Keratinocyte (primary cell): ENCODE data around the gene TP53TG3E. TPM values are rescaled to one million over a fixed set of nuclear protein-coding genes. Genes with fewer than 3 reads are reported as not detected.
"Not testable (repeated sequence)": the region's sequence is repeated elsewhere in the genome, so short reads cannot be mapped to it uniquely, and the experiment has no call there.

Source experiments
- DNase-seq: peaks from one replicate; pipeline ENCODE4 v3.0.0-alpha.2; 2011; ENCODE audit warnings: low read depth, missing footprints, low spot score
- FAIRE-seq: peaks from 2 replicates; lab custom pipeline; 2011; peaks lifted over from hg19 to GRCh38; lab: Jason Lieb, UNC
- H2AFZ ChIP-seq: 2 replicates; pipeline ENCODE4 v1.6.0; 2012; ENCODE audit warnings: low read length, control low read depth, inconsistent platforms; ENCODE audit not compliant: control insufficient read depth
- H3K27ac ChIP-seq: 2 replicates; pipeline ENCODE4 v1.5.1; 2011; ENCODE audit warnings: low read length; ENCODE audit not compliant: control insufficient read depth, insufficient read depth
- H3K27me3 ChIP-seq: 3 replicates; pipeline ENCODE4 v1.6.0; 2011; ENCODE audit warnings: low read length; ENCODE audit not compliant: control insufficient read depth, insufficient read depth; ENCODE audit errors: extremely low read depth
- H3K36me3 ChIP-seq, 2 experiments: 2 replicates in 1 of 2; 3 replicates in 1 of 2; pipeline ENCODE4 v1.5.1; 2011; ENCODE audit warnings: low read length in 2 of 2, mild to moderate bottlenecking in 1 of 2; ENCODE audit not compliant: control insufficient read depth in 2 of 2, insufficient read depth in 2 of 2; ENCODE audit errors: extremely low read depth in 1 of 2
- H3K4me1 ChIP-seq: 3 replicates; pipeline ENCODE4 v1.5.1; 2011; ENCODE audit warnings: low read length; ENCODE audit not compliant: control insufficient read depth, insufficient read depth; ENCODE audit errors: extremely low read depth
- H3K4me2 ChIP-seq: 3 replicates; pipeline ENCODE4 v1.6.0; 2011; ENCODE audit warnings: low read depth, low read length; ENCODE audit not compliant: control insufficient read depth, insufficient read depth; ENCODE audit errors: extremely low read depth
- H3K4me3 ChIP-seq, 3 experiments: fragments of 200-600 bp in 1 of 3; sonication (generic) in 1 of 3; 2 replicates in 2 of 3; 3 replicates in 1 of 3; pipeline ENCODE4 v1.5.1; 2011 to 2016; ENCODE audit warnings: low read length in 3 of 3, mild to moderate bottlenecking in 3 of 3, control low read depth in 2 of 3, inconsistent platforms in 1 of 3, low read depth in 1 of 3, mixed read lengths in 1 of 3, mixed run types in 1 of 3, moderate library complexity in 1 of 3; ENCODE audit not compliant: control insufficient read depth in 2 of 3, insufficient read depth in 2 of 3; ENCODE audit errors: extremely low read depth in 1 of 3
- H3K79me2 ChIP-seq: 2 replicates; pipeline ENCODE4 v1.6.0; 2012; ENCODE audit warnings: low read length; ENCODE audit not compliant: control insufficient read depth, insufficient read depth
- H3K9ac ChIP-seq: 3 replicates; pipeline ENCODE4 v1.6.0; 2011; ENCODE audit warnings: low read length; ENCODE audit not compliant: control insufficient read depth, insufficient read depth; ENCODE audit errors: extremely low read depth
- H3K9me1 ChIP-seq: 3 replicates; pipeline ENCODE4 v1.6.0; 2011; ENCODE audit warnings: low read length; ENCODE audit not compliant: control insufficient read depth, insufficient read depth; ENCODE audit errors: extremely low read depth
- H3K9me3 ChIP-seq: 2 replicates; pipeline ENCODE4 v1.5.1; 2012; ENCODE audit warnings: low read depth, low read length; ENCODE audit not compliant: control insufficient read depth
- H4K20me1 ChIP-seq: 3 replicates; pipeline ENCODE4 v1.6.0; 2011; ENCODE audit warnings: low read length; ENCODE audit not compliant: control insufficient read depth, insufficient read depth; ENCODE audit errors: extremely low read depth
- dilution Hi-C: fragments of 300-500 bp; cut with MboI; formaldehyde crosslinking; loops from one replicate; pipeline ENCODE4 v1.7.0; 2020; ENCODE audit warnings: low sequenced_read_pairs; ENCODE audit not compliant: extremely low pct_ligation_motif_present
- polyA minus RNA-seq, 3 experiments: library from RNA; depleted of rRNA, polyadenylated mRNA; stranded (reverse); fragments of >200 nt; gene quantifications; 1 replicate in 1 of 3; 2 replicates in 1 of 3; 3 replicates in 1 of 3; pipeline ENCODE4 v1.2.3, GENCODE V29; 2011
- polyA plus RNA-seq, 5 experiments: library from polyadenylated mRNA; depleted of rRNA in 3 of 5; stranded (reverse) in 3 of 5; stranded (forward) in 1 of 5; unstranded in 1 of 5; fragments of >200 nt; gene quantifications; 1 replicate in 1 of 5; 2 replicates in 3 of 5; 3 replicates in 1 of 5; pipeline versions ENCODE4 v1.2.1 to v1.2.3, GENCODE V29; 2011 to 2012; ENCODE audit warnings: missing spikeins in 2 of 5, low read depth in 1 of 5, low replicate concordance in 1 of 5

The TP53TG3E gene
- polyA plus RNA-seq, result not detected in 3 replicates
- polyA plus RNA-seq (2011; ENCODE audit: low read depth), result not detected
- not detected in 2 replicates for polyA plus RNA-seq (2011; cell fraction: cytosol; rRNA removed)
- not detected in 2 replicates for polyA plus RNA-seq (2011; cell fraction: nucleus; rRNA removed)
- polyA plus RNA-seq (2012; ENCODE audit: low replicate concordance), result not detected in 2 replicates
- polyA minus RNA-seq, result not detected in 3 replicates
- polyA minus RNA-seq (2011; cell fraction: cytosol; rRNA and poly(A)+ RNA removed), result not detected
- polyA minus RNA-seq (2011; cell fraction: nucleus; rRNA and poly(A)+ RNA removed), result not detected in 2 replicates

GRCh38 chr16:33304006-33304405 lies at the start of gene TP53TG3E:
Gene TP53TG3E (plus strand): TSS chr16:33304306. CDS start chr16:33304374, 68 bp downstream.
- FAIRE-seq, dilution Hi-C loops, H3K9me1 ChIP-seq: not testable (repeated sequence)

GRCh38 chr16:33336226-33337012 lies 32.3 kb downstream of the TP53TG3E start:
- H3K36me3 ChIP-seq, DNase-seq, H3K79me2 ChIP-seq, H3K9me3 ChIP-seq, H3K27me3 ChIP-seq, H3K4me1 ChIP-seq, FAIRE-seq, H3K4me3 ChIP-seq, H3K9ac ChIP-seq, H4K20me1 ChIP-seq, H2AFZ ChIP-seq, dilution Hi-C loops, H3K27ac ChIP-seq, H3K4me2 ChIP-seq, H3K9me1 ChIP-seq: not testable (repeated sequence)

More at GRCh38 chr16:33304006-33304405, at the start of gene TP53TG3E:
- not testable (repeated sequence) for H3K36me3 ChIP-seq, H3K27ac ChIP-seq, H3K4me1 ChIP-seq, H3K9me3 ChIP-seq, H3K4me3 ChIP-seq, H4K20me1 ChIP-seq, H3K79me2 ChIP-seq, DNase-seq, H3K4me2 ChIP-seq, H3K27me3 ChIP-seq, H2AFZ ChIP-seq, H3K9ac ChIP-seq

GRCh38 chr16:33337627-33338542 lies 33.8 kb downstream of the TP53TG3E start:
- H3K4me3 ChIP-seq, H3K9ac ChIP-seq, H3K36me3 ChIP-seq, H3K27me3 ChIP-seq, H3K9me1 ChIP-seq, H2AFZ ChIP-seq, H3K27ac ChIP-seq, DNase-seq, H3K9me3 ChIP-seq, H3K79me2 ChIP-seq, H3K4me1 ChIP-seq, H3K4me2 ChIP-seq, dilution Hi-C loops, H4K20me1 ChIP-seq, FAIRE-seq: not testable (repeated sequence)

- FAIRE-seq, H3K4me1 ChIP-seq, DNase-seq, H3K4me3 ChIP-seq, dilution Hi-C loops, H3K27me3 ChIP-seq, H3K4me2 ChIP-seq, H3K36me3 ChIP-seq, H3K9me1 ChIP-seq, H4K20me1 ChIP-seq, H3K9ac ChIP-seq, H3K9me3 ChIP-seq, H3K27ac ChIP-seq, H2AFZ ChIP-seq, H3K79me2 ChIP-seq: not testable (repeated sequence)
Observed at GRCh38 chr16:33338543-33338951, 34.4 kb downstream of the TP53TG3E start.
